ENCODE data around the gene TRIP13.
"Not testable (repeated sequence)": the region's sequence is repeated elsewhere in the genome, so short reads cannot be mapped to it uniquely, and the experiment has no call there.

TRIP13 gene

GRCh38 chr5:937151-937924 lies 44.7 kb downstream of the TRIP13 start:
- peak; percentile 10 for DNase-seq (ENCODE audit: low spot score)

- DNase-seq (ENCODE audit: low spot score) = no peak
These were observed 46.7 kb downstream of the TRIP13 start for GRCh38 chr5:939368-939767.

GRCh38 chr5:940741-941140 lies 48.1 kb downstream of the TRIP13 start:
- DNase-seq (ENCODE audit: low spot score) = not testable (repeated sequence)

GRCh38 chr5:943201-943917 lies 50.7 kb downstream of the TRIP13 start:
- DNase-seq (ENCODE audit: low spot score) = peak; percentile 11

GRCh38 chr5:943918-944620 lies 51.4 kb downstream of the TRIP13 start:
- peak; percentile 34 for DNase-seq (ENCODE audit: low spot score)

GRCh38 chr5:944621-944927 lies 51.9 kb downstream of the TRIP13 start:
- no peak for DNase-seq (ENCODE audit: low spot score)

- no peak for DNase-seq (ENCODE audit: low spot score)
These were observed 52.5 kb downstream of the TRIP13 start for GRCh38 chr5:944992-945685.

GRCh38 chr5:945691-946551 lies 53.2 kb downstream of the TRIP13 start:
- DNase-seq (ENCODE audit: low spot score) = peak; percentile 34

- DNase-seq (ENCODE audit: low spot score) = no peak
These were observed 54.3 kb downstream of the TRIP13 start for GRCh38 chr5:946720-947625.

GRCh38 chr5:947626-948471 lies 55.2 kb downstream of the TRIP13 start:
- DNase-seq (ENCODE audit: low spot score) = no peak

- DNase-seq (ENCODE audit: low spot score) = no peak
These were observed 56.0 kb downstream of the TRIP13 start for GRCh38 chr5:948472-949274.

- DNase-seq (ENCODE audit: low spot score) = peak; percentile 12
These were observed 56.5 kb downstream of the TRIP13 start for GRCh38 chr5:949275-949543.

GRCh38 chr5:949815-950560 lies 57.3 kb downstream of the TRIP13 start:
- DNase-seq (ENCODE audit: low spot score) = peak; percentile 4

- DNase-seq (ENCODE audit: low spot score) = no peak
These were observed 59.4 kb downstream of the TRIP13 start for GRCh38 chr5:951940-952596.

GRCh38 chr5:952597-953271 lies 60.0 kb downstream of the TRIP13 start:
- peak; percentile 17 for DNase-seq (ENCODE audit: low spot score)

GRCh38 chr5:953535-954449 lies 61.1 kb downstream of the TRIP13 start:
- peak; percentile 26 for DNase-seq (ENCODE audit: low spot score)

All from D341Med (cell line).